HG02981 (cell line): Measurements from ENCODE around the gene MYEOV.

Experiments
- ATAC-seq: cut with Tn5 transposase; IDR thresholded peaks from one replicate; pipeline ENCODE4 v1.9.1; 2021; ENCODE audit warnings: mild to moderate bottlenecking, moderate library complexity; ENCODE audit not compliant: unreplicated experiment

Gene MYEOV

GRCh38 chr11:69339041-69339733 is 45.2 kb downstream of the MYEOV start:
- ATAC-seq: no peak

GRCh38 chr11:69339983-69340565 is 46.1 kb downstream of the MYEOV start:
- no peak for ATAC-seq

- ATAC-seq: no peak
Observed at GRCh38 chr11:69342588-69343330, 48.8 kb downstream of the MYEOV start.

GRCh38 chr11:69343401-69344321 is 49.7 kb downstream of the MYEOV start:
- ATAC-seq: no peak

- no peak for ATAC-seq
Observed at GRCh38 chr11:69344570-69345145, 50.7 kb downstream of the MYEOV start.
